HG03342 (cell line): ENCODE results near the gene WFDC6.
"Not testable (repeated sequence)": the region's sequence is repeated elsewhere in the genome, so short reads cannot be mapped to it uniquely, and the experiment has no call there.

Experiments used
- ATAC-seq: cut with Tn5 transposase; IDR thresholded peaks from one replicate; pipeline ENCODE4 v1.9.1; 2021; ENCODE audit warnings: mild to moderate bottlenecking, moderate library complexity; ENCODE audit not compliant: unreplicated experiment

WFDC6 gene

DNA sequence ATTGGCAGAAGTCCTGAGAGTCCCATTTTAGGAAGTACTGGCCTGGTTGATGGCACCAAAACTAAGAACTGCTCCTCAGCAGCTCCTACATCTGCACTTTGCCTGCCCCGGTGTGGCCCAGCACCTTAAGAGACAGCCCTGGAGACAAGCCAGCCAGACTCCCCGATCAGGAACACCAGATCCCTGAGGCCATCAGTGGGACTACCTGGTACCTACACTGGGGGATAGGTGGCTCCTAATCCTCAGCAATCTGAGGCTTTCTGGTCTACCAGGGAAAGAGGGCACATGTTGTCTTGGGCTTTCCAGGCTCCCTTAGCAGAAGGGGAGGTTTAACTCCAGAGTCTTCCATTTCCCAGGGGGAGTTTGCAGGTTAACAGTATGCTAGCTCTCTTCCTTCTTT is at the start of gene WFDC6:
TSS of gene WFDC6 (minus strand) at position 101 of the 400 bp plus-strand sequence. CDS start at position 26, 75 bp downstream.
- ATAC-seq: no peak

GRCh38 chr20:45588800-45589199 is 49.5 kb upstream of the WFDC6 start:
- ATAC-seq: no peak

- not testable (repeated sequence) for ATAC-seq
Observed at GRCh38 chr20:45585986-45586385, 46.7 kb upstream of the WFDC6 start.

GRCh38 chr20:45584294-45584693 is 45.0 kb upstream of the WFDC6 start:
- not testable (repeated sequence) for ATAC-seq

DNA sequence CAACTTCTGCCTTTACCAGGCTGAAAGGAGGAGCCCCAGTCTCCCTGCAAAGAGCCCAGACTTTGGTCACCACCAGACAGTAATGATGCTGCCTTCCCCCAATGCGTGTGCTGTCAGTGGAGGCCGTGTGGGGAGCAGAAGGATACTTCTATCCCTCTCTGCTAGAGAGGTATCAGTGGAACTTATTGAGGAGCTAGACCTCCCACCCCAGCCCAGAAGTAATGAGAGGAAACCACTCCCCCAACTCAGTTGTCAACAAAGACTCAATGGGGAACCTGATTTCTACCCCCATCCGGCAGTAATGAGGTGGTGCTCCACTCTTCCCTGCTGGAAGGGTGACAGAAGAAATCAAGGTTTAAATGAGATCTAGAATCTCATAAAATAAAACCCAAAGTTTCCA is 44.2 kb upstream of the WFDC6 start:
- no peak for ATAC-seq

DNA sequence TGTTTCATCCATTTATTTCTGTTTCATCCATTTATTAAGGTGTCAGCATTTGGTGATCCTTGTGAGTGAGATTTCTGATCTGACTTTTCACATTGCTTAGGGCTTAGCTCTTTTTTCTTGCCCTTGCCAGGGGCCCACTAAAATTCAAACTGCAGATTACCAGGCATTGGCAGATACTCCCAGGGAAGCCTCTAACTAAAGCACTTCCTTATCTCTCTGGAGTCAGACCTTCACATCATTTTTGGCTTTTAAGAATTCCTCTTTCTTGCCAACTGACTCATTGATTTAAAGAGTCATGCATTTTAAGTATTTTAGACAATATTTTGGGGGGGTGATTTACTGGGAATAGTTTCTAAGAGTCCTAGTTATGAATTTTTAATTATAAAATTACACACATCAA is 42.4 kb upstream of the WFDC6 start:
- no peak for ATAC-seq

DNA sequence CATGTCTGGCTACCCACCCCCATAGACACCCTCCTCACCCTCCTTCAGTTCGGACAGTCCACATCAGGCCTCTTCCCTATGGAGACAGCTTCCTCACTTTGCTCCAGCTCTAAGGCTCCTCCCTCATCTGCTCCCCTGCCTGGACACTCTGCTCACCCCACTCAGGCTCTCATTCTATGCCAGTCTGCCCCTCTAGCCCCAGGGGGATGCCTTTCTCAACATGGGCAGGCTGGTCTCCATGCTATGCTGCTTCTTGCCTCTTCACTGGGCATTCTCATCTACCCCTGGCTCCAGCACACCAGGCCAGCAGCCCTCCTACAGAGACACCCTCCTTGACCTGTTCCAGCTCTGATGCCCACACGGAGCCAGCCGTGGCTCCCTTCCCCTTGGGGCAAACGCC is 39.9 kb upstream of the WFDC6 start, which contains the start of gene WFDC8:
TSS of gene WFDC8 (minus strand) at position 101 of the 400 bp plus-strand sequence. CDS start at position 64, 37 bp downstream.
- no peak for ATAC-seq

GRCh38 chr20:45578231-45578630 is 38.9 kb upstream of the WFDC6 start:
- ATAC-seq: no peak

DNA sequence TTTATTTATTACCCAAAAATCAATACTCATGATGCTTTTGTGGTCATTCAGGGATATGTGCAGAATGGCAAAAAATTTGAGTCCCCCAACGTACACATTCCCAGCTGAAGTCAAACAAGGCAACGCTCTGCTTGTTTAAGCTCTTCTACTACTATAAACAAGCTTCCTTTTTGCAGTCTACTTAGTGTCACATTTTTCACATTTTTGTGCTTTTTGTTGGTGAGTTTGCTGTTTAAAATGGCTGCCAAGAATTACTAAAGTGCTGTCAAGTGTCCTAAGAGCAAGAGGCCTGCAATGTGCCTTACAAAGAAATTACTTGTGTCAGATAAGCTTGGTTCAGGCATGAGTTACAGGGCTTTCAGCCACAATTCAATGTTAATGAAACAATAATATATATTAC is 37.7 kb upstream of the WFDC6 start:
- no peak for ATAC-seq

GRCh38 chr20:45575931-45576330 is 36.6 kb upstream of the WFDC6 start:
- no peak for ATAC-seq

DNA sequence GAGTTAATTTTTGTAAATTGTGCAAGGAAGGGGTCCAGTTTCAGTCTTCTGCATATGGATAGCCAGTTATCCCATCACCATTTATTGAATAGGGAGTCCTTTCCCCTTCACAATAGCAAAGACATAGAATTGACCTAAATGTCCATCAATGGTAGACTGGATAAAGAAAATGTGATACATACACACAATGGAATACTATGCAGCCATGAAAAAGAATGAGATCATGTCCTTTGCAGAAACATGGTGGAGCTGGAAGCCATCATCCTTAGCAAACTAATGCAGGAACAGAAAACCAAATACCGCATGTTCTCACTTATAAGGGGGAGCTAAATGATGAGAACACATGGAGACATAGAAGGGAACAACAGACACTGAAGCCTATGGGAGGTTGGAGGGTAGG is 30.4 kb upstream of the WFDC6 start:
- ATAC-seq: not testable (repeated sequence)

GRCh38 chr20:45564760-45565276 is 25.5 kb upstream of the WFDC6 start:
- ATAC-seq: no peak

DNA sequence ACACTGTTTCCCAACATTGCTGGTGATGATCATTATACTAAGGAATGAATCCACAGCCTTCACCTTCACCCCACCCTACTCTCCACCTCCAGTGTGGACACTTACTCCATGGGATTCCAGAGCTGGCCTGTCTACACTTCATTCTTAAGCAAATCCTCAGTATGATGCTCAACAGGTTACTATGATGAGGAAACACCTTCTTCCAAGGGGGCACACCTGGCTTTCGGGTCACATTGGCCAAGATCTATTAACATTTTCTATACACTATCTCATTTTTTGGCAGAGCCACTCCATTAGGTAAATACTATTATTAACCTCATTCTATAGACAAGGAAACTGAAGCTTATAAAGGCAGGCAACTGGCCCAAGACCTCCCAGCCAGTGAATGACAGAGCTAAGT is 15.9 kb upstream of the WFDC6 start:
- no peak for ATAC-seq

GRCh38 chr20:45552456-45552855 is 13.2 kb upstream of the WFDC6 start:
- no peak for ATAC-seq

DNA sequence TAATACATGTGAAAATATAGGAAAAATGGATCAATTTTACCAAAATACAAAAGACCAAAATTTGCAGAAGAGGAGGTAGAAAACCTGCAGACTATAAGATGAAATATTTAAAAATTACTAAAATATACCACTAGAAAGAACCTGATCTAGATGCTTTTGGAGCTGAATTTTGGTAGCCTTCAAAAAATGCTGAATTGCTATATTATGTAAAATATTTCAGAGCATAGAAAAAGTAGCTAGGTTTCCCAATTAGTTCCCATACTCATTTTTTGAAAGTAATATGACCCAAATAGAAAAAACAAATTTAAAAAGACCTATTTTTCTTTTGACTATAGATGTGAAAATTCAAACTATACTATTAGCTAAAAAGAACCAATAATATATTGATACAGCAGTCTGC is 11.5 kb upstream of the WFDC6 start:
- ATAC-seq: no peak

DNA sequence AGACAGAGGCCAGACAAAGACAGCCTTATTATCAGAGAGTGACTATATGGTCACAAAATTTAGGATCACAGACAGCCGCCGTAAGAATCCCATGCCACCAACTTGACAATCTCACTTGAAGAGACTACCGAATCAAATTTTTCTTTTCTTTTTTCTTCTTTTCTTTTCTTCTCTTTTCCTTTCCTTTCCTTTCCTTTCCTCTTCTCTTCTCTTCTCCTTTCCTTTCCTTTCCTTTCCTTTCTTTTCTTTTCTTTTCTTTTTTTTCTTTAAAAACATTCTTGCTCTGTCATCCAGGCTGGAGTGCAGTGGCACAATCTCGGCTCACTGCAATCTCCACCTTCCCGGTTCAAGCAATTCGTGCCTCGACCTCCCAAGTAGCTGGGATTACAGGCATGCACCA is 9.1 kb upstream of the WFDC6 start:
- no peak for ATAC-seq

GRCh38 chr20:45547206-45547770 is 8.0 kb upstream of the WFDC6 start, which contains the start of gene EPPIN:
TSS of gene EPPIN (minus strand) at chr20:45547401. CDS start at chr20:45547357, 44 bp downstream.
- no peak for ATAC-seq

- ATAC-seq: no peak
Observed at GRCh38 chr20:45545754-45546453, 6.6 kb upstream of the WFDC6 start.

GRCh38 chr20:45545351-45545750 is 6.1 kb upstream of the WFDC6 start:
- no peak for ATAC-seq

GRCh38 chr20:45538209-45538799 is 978 bp downstream of the WFDC6 start:
- no peak for ATAC-seq

GRCh38 chr20:45527294-45527693 is 12.0 kb downstream of the WFDC6 start:
- no peak for ATAC-seq

DNA sequence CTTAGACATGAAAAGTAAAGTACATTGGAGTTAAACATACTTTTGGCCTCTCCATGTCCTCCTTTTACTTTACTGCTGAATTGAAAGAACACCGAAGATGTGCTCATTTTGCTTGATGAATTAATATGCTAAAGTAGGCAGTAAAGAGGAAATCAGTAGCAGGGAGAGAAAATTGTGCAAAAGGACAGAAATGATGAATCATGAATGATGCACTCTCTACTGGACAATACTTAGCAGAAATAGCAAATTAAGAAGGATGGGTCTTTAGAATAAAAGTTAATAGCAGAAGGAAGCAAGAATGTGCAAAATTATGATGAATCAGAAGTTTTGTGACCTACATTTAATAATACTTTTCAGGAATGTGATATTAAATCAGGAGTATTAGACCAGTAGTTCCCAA is 15.5 kb downstream of the WFDC6 start:
- ATAC-seq: no peak
